HG03460 (cell line): ENCODE measurements around the gene MACROD2.

Experiments used
- ATAC-seq: cut with Tn5 transposase; IDR thresholded peaks from one replicate; pipeline ENCODE4 v1.9.1; 2021; ENCODE audit not compliant: unreplicated experiment

Gene MACROD2

GRCh38 chr20:15224199-15224598 lies 1228.9 kb downstream of the MACROD2 start:
- ATAC-seq: no peak

DNA sequence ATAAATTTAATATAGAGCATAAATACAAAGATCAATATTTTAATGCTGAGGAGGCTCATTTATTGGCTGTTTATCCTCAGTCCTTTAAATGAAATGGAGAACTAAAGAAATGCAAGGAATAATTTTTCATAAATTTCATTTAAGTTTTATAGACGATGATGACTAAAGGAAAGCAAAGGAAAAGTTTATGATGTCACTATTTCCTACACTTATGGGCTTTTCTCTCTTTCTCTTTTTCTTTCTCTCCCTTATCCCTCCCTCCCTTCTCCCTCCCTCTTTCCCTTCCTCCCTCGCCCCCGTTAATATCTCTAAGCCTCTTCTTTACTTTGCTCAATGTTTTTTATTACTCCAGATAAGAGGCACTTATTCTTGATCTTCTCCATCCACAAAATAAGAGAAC lies 1231.8 kb downstream of the MACROD2 start:
- ATAC-seq: no peak

GRCh38 chr20:15232243-15232642 lies 1236.9 kb downstream of the MACROD2 start:
- ATAC-seq: no peak

- ATAC-seq: peak; percentile 58
These were observed 1240.3 kb downstream of the MACROD2 start for GRCh38 chr20:15235471-15236198.

DNA sequence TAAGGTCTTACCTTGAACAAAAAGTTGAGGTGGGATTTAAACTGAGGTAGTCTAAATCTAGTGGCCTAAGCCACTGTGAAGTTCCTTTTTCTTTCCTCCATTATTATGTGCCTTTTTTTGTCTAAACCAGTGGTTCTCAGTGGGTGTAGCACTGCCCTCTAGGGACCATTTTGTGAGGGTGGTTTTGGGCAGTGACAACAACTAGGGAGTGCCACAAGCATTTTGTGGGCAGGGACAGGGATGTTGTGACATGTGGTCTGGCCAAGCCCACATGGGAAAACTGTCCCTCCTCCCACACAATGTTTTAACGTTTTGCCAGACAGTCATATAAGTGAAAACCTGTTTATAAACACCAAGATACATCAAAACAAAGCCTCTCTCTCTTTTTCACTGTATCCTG lies 1241.5 kb downstream of the MACROD2 start:
- ATAC-seq: peak; percentile 71

DNA sequence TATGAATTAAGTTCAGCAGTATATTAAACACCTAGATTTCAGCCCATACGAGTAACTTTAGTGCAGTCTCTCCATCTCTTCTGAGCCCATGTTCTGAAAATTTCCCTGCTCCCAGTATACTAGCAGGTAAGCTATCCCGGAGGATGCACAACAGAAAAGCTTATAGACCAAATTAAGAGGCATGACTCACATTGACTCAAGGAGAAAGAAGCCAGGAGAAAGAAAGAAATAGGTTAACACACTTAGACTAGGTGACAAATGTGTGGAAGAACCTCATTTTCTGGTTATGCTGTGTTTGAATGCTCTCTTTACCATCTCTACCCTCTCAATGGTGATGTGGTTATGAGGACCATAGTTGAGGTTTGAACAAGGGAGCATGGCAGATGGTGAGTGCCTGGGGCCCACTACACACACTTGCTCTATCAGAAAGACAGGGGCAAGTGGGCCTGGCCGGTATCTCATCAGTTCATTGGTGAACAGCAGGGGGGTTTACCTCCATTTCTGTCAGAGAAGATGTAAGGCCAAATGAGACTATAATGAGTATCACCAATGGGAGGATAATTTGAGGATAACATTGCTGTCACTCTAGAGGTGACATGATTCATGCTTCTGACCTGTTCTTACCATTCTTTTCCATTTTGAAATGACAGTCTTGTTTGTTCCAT lies 1244.4 kb downstream of the MACROD2 start:
- ATAC-seq: no peak

DNA sequence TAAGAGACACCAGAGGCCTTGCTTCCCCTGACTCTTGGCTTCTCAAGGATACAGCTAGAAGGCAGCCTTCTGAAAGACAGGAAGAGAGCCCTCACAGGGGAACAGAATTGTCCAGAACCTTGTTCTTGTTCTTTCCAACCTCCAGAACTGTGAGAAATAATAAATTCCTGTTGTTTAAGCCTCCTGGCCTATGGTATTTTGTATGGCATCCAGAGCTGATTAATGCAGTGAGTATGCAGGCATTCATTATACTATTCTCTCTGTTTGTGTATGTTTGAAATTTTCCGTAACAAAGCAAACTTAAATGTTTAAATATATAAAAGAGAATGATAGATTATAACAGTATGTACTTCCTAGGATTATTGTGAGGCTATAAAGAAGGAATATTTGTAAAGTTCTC lies 1245.5 kb downstream of the MACROD2 start:
- no peak for ATAC-seq

DNA sequence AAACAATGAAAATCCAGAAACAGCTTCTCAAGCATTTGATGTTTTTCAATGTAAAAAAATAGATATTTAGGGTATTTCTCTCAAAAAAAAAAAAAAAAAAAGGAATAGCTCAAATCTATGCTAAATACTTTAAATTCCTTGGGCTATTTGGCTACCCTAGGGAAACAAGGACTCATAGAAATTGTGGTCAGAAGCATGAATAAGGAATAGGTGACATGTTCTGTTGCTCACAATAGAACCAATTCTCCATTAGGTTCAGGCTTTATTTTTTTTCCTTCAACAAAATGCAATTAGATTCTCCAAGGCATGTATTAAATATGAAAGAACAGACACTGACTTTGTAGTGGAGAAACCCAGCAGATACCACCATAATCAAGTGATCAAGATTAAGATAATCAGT lies 1246.4 kb downstream of the MACROD2 start:
- ATAC-seq: no peak

GRCh38 chr20:15242773-15243172 lies 1247.5 kb downstream of the MACROD2 start:
- no peak for ATAC-seq

DNA sequence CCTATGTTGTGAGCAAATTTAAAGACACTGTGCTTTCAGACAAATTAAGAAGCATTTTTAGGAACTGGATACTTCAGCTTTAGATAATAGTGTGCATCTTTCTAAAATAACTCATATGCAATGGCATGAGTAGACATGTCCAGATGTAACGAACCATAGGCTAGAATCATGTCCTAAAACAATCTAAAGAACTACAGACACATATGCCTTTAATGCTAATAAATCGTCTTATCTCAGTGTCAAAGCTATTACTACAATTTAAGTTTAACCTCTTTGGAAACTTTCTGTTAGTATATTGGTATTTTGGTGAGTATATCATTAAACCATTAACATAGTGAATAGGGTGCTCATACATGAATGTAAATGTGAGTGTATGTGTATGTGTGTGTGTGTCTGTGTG lies 1250.6 kb downstream of the MACROD2 start:
- no peak for ATAC-seq

- ATAC-seq: no peak
These were observed 1253.5 kb downstream of the MACROD2 start for GRCh38 chr20:15248618-15249395.

DNA sequence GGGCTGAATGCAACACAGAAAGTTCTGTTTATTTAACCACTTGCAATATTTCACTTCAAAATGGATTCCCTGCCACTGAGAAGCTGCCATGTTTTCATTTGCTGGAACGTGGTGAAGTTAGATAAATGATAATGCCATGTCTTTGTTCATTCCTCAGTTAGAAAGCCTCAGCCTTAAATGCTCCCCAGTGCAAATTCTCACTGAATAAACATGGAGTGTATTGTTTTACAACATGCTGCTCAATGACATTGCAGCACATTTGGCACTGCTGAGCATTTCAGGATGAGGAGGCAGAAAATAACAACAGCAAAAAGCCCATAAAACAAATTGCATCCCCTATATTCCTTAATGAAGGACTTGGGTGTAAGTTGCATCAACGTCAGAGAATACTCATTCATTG lies 1255.9 kb downstream of the MACROD2 start:
- ATAC-seq: no peak

DNA sequence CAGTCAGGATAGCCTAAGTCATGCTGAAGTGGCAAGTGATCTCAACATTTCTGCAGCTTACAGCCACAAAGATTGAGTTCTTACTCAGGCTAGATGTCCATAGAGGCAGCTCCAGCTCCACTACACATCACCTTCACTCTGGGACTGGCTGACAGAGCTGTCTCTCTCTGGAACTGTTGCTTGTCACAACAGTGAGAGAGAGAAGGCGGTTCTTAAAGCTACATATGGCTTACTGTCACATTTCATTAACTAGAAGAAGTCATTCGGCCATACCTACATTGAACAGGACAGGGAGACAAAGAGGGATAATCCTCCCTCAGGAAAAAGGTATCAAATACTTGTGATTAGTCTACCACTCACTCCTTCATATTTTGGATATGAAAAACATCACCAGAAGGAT lies 1257.0 kb downstream of the MACROD2 start:
- ATAC-seq: no peak

DNA sequence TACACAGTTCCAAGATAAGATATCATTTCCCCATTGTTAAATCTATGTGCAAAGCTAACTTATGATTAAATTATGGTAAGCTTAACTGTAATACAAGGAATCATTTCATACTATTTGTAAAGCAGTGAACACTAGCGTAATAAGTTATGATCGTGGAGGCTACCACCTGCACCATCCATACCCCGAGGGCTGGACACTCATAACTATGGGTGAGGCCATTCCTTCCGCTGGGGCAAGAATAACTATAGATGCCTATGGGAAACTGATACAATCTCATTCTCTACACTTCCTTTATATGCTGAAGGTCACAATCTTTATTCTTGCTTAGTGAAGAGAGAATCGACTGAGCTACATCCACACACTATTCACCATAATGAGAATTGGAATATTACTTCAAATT lies 1258.1 kb downstream of the MACROD2 start:
- ATAC-seq: no peak

GRCh38 chr20:15256676-15257568 lies 1261.6 kb downstream of the MACROD2 start:
- ATAC-seq: no peak

DNA sequence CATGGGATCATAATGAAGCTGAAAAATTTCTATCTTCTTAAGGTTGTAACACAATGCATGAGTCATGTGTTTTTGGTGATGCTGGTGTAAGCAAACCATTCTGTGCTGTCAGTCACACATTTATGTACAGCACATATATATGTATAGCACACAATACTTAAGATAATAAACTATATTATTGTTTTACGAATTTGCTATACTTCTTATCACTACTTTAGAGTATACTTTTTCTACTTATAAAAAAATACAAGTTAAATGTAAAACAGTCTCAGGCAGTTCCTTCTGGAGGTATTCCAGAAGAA lies 1262.2 kb downstream of the MACROD2 start:
- ATAC-seq: no peak

GRCh38 chr20:15265581-15266309 lies 1270.4 kb downstream of the MACROD2 start:
- ATAC-seq: no peak

- ATAC-seq: no peak
These were observed 1272.6 kb downstream of the MACROD2 start for GRCh38 chr20:15267935-15268334.

DNA sequence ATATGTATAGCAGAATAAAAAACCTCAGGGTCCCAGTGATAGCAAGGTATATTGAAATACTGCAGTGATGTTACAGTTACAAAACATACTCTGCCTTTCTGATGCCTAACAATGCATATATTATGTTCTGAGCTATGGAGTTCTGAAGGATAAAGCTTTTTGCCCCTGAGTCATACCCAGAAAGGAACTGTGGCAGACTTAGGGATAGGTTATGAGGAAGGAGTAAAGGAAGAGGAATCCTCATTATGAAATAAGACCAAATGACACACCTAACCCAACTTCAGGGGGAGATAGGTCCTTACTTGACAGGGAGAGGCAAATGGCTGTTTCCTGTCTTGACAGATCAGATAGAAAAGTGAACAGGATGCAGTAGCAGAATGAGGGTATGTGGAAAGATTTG lies 1282.7 kb downstream of the MACROD2 start:
- no peak for ATAC-seq

DNA sequence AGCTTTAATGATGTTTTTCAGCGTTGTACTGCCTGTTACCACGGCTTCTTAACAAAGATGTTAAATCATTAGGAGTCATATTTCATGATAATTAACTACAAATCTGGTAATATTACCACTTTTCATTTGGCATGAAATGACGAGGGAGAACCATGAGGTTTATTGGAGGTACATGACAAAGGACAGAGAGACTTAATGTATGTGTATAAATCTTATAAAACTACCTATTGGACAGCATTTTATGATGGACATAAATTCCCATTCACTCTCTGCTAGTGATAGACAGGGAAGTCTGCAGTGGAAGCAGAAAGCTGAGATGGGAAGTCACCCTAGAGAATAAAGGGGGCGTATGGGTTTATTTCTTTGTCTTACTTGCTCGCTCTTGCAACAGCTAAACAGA lies 1292.0 kb downstream of the MACROD2 start:
- no peak for ATAC-seq

DNA sequence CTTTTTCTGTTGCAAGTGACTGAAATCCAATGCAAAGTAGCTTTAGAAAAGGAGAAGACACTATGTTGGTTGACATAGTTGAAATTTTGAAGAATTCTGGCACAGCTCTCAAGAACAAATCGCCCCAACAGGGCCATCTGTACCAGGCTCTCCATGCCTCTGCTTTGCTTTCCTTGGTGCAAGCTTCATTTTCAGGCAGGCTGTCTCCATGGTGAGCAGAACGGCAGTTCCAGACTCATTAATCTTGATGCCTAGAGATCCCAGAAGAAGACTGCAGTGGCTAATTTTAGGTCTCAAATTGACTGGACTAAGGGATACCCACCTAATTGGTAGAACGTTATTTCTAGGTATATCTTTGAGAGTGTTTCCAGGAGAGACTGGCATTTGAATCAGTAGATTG lies 1292.8 kb downstream of the MACROD2 start:
- no peak for ATAC-seq
